ENCODE results near the gene SACS. TPM values are rescaled to one million over a fixed set of nuclear protein-coding genes. Genes with fewer than 3 reads are reported as not detected.

SACS gene
- total and polyA plus RNA-seq, 4 donors: 22.8 to 101 (median 34.8) TPM

DNA sequence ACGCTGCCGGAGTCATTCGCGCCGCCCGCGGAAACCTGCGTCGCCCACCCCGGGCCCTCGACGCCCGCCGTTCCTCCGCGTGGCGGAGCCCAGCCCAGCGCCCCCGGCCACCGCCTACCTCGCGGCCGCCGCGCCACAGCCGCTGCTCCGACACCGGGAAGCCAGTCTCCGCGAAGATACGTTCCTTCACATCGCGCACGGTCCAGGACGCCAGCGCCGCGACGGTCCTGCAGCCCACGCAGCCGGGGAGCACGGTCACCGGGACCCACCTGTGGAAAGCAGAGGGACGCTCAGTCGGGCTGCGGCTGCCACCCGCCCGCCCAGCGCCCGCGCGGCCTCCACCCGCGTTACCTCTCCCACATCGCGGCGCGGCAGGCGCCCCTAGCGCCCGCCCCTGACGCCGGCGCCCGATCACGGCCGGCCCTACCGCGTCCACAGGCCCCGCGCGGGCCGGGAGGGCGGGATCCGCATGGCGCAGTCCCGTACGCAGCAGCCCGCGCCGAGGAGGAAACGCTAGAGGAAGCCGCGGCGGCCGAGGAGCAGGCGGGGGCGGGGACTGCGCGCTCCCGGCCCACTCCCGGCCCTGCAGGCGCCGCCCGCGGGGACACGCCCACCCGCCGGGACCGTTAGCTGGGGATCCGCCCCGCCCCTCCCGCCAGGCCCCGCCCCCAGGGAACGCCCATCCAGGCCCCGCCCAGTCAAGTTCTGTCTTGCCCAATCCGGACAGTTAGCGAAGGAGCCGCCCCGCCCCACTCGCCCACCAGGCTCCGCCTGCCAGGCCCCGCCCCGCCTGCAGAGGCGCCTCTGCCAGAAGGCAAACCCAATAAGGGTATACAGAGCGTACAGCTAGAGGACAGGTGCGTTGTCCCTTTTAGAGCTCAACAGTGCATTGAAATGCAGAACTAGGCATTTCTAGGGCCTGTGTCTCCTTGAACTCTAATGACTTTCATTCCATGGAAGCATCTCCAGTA, 58.2 kb downstream of the SACS start:
- DNase-seq (ENCODE audit: low read depth in 4 of 6, low spot score in 6 of 6): peak; percentile 44 to 97 (median 86)
- peaks cover 11% of the 10 kb centered on the region for H3K4me1 ChIP-seq (ENCODE audit: control insufficient read depth, insufficient read depth, low read length)
- H3K27me3 ChIP-seq (ENCODE audit: control insufficient read depth, insufficient read depth, low read length): no peaks in the 10 kb centered on the region
- WGBS (ENCODE audit: insufficient coverage): under 1% methylated on average over 117 of the region's 117 CpGs
- H3K27ac ChIP-seq (ENCODE audit: low read depth, low read length): peak overlapping the region; percentile 37
- H3K4me3 ChIP-seq (ENCODE audit: low read depth, low read length): peak overlapping the region; percentile 45
- peaks cover 6% of the 10 kb centered on the region for H3K36me3 ChIP-seq (ENCODE audit: control insufficient read depth, insufficient read depth, low read length)
- no peaks in the 10 kb centered on the region for H3K9me3 ChIP-seq (ENCODE audit: control insufficient read depth, insufficient read depth, low read length)

GRCh38 chr13:23372264-23372906, 61.1 kb downstream of the SACS start:
- WGBS (ENCODE audit: insufficient coverage): 60% methylated on average over 4 of the region's 5 CpGs
- Histone ChIP-seq H3K36me3 (ENCODE audit: control insufficient read depth, insufficient read depth, low read length) (peaks cover 13% of the 10 kb centered on the region), H3K4me1 (ENCODE audit: control insufficient read depth, insufficient read depth, low read length) (peaks cover 8% of the 10 kb centered on the region), H3K27ac (ENCODE audit: low read depth, low read length) (no peak overlapping the region), H3K4me3 (ENCODE audit: low read depth, low read length) (no peak overlapping the region), H3K27me3 (ENCODE audit: control insufficient read depth, insufficient read depth, low read length) (no peaks in the 10 kb centered on the region), H3K9me3 (ENCODE audit: control insufficient read depth, insufficient read depth, low read length) (no peaks in the 10 kb centered on the region)
- DNase-seq (ENCODE audit: low read depth in 4 of 6, low spot score in 6 of 6): no peak

GRCh38 chr13:23367907-23368306, 65.6 kb downstream of the SACS start:
- peaks cover 19% of the 10 kb centered on the region for H3K36me3 ChIP-seq (ENCODE audit: control insufficient read depth, insufficient read depth, low read length)
- DNase-seq (ENCODE audit: low read depth in 4 of 6, low spot score in 6 of 6): no peak
- WGBS (ENCODE audit: insufficient coverage): 100% methylated on average over 3 of the region's 6 CpGs
- H3K27ac ChIP-seq (ENCODE audit: low read depth, low read length): no peak overlapping the region
- no peaks in the 10 kb centered on the region for H3K4me1 ChIP-seq (ENCODE audit: control insufficient read depth, insufficient read depth, low read length)
- H3K9me3 ChIP-seq (ENCODE audit: control insufficient read depth, insufficient read depth, low read length): no peaks in the 10 kb centered on the region
- H3K4me3 ChIP-seq (ENCODE audit: low read depth, low read length): no peak overlapping the region
- H3K27me3 ChIP-seq (ENCODE audit: control insufficient read depth, insufficient read depth, low read length): no peaks in the 10 kb centered on the region

GRCh38 chr13:23365652-23366051, 67.8 kb downstream of the SACS start:
- no peaks in the 10 kb centered on the region for H3K9me3 ChIP-seq (ENCODE audit: control insufficient read depth, insufficient read depth, low read length)
- no peaks in the 10 kb centered on the region for H3K4me1 ChIP-seq (ENCODE audit: control insufficient read depth, insufficient read depth, low read length)
- peaks cover 25% of the 10 kb centered on the region for H3K36me3 ChIP-seq (ENCODE audit: control insufficient read depth, insufficient read depth, low read length)
- no peaks in the 10 kb centered on the region for H3K27me3 ChIP-seq (ENCODE audit: control insufficient read depth, insufficient read depth, low read length)
- H3K4me3 ChIP-seq (ENCODE audit: low read depth, low read length): no peak overlapping the region
- WGBS (ENCODE audit: insufficient coverage): 100% methylated on average over 2 of the region's 3 CpGs
- DNase-seq (ENCODE audit: low read depth in 4 of 6, low spot score in 6 of 6): no peak
- H3K27ac ChIP-seq (ENCODE audit: low read depth, low read length): no peak overlapping the region

DNA sequence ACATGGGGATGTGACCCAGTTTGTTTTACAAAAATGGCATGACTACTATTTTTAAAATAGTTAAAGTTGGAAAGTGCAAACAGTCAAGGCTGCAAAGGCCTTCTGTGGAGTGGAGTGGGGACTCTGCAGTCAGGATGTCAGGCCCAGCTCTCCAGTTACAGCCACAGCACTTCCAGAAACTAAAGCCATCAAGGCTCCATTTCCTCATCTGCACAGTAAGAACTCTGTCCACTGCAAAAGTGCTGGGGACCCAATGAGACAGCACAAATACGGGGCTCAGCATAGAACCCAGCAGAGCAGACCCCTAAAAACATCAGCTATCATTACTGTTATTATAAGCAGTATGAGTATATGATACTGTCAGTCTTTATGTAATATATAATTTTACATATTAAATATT, 73.6 kb downstream of the SACS start:
- no peak overlapping the region for H3K4me3 ChIP-seq (ENCODE audit: low read depth, low read length)
- DNase-seq (ENCODE audit: low read depth in 4 of 6, low spot score in 6 of 6): no peak
- H3K4me1 ChIP-seq (ENCODE audit: control insufficient read depth, insufficient read depth, low read length): no peaks in the 10 kb centered on the region
- no CpG with 5 or more reads among the region's 1 CpG for WGBS (ENCODE audit: insufficient coverage)
- H3K9me3 ChIP-seq (ENCODE audit: control insufficient read depth, insufficient read depth, low read length): no peaks in the 10 kb centered on the region
- peaks cover 19% of the 10 kb centered on the region for H3K36me3 ChIP-seq (ENCODE audit: control insufficient read depth, insufficient read depth, low read length)
- H3K27me3 ChIP-seq (ENCODE audit: control insufficient read depth, insufficient read depth, low read length): no peaks in the 10 kb centered on the region
- H3K27ac ChIP-seq (ENCODE audit: low read depth, low read length): no peak overlapping the region

DNA sequence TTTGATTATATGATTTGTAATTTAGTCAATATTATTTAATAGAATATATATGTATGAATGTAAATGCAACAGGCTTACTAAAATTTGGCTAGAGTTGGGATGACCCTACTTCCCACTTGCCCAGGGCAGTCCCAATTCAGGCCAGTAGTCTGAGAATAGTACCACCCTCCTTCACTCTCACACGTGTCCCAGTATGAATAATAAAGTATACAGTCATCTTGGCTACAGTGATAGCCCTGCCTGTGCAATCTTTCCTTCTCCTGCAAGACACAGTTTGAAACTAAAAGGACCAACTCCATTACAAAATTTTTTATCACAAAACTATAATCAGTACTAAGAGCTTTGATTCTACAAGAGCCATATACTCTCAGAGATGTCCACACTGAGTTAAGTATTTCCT, 76.2 kb downstream of the SACS start:
- WGBS (ENCODE audit: insufficient coverage): no CpG with 5 or more reads among the region's 1 CpG
- Histone ChIP-seq H3K4me1 (ENCODE audit: control insufficient read depth, insufficient read depth, low read length) (no peaks in the 10 kb centered on the region), H3K9me3 (ENCODE audit: control insufficient read depth, insufficient read depth, low read length) (no peaks in the 10 kb centered on the region), H3K4me3 (ENCODE audit: low read depth, low read length) (no peak overlapping the region), H3K27ac (ENCODE audit: low read depth, low read length) (no peak overlapping the region), H3K36me3 (ENCODE audit: control insufficient read depth, insufficient read depth, low read length) (peaks cover 19% of the 10 kb centered on the region), H3K27me3 (ENCODE audit: control insufficient read depth, insufficient read depth, low read length) (no peaks in the 10 kb centered on the region)
- DNase-seq (ENCODE audit: low read depth in 4 of 6, low spot score in 6 of 6): no peak

- Histone ChIP-seq H3K4me1 (ENCODE audit: control insufficient read depth, insufficient read depth, low read length) (no peaks in the 10 kb centered on the region), H3K27me3 (ENCODE audit: control insufficient read depth, insufficient read depth, low read length) (no peaks in the 10 kb centered on the region), H3K4me3 (ENCODE audit: low read depth, low read length) (no peak overlapping the region), H3K36me3 (ENCODE audit: control insufficient read depth, insufficient read depth, low read length) (peaks cover 16% of the 10 kb centered on the region), H3K27ac (ENCODE audit: low read depth, low read length) (no peak overlapping the region), H3K9me3 (ENCODE audit: control insufficient read depth, insufficient read depth, low read length) (no peaks in the 10 kb centered on the region)
- no CpG with 5 or more reads among the region's 2 CpGs for WGBS (ENCODE audit: insufficient coverage)
- DNase-seq (ENCODE audit: low read depth in 4 of 6, low spot score in 6 of 6): no peak
Measured at GRCh38 chr13:23356368-23356767, 77.1 kb downstream of the SACS start.

DNA sequence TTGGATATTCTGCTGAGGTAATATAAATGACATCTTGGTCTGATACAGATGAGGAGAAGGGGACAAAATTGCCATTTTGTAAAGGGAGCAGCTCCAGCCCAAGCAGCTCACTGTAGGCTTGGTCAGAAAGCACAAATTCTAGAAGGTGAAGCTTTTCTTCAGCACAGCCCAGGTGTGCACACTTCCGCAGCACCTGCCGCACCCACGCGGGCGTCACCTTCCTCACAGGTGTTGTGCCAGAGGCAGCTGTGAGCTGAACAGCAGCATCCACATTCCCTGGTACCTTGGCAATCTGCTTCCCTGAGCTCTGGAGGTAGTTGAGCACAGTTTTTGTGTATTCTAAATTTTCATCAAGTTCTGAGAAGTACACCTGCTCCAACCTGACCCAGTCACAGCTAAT, 79.0 kb downstream of the SACS start:
- no peaks in the 10 kb centered on the region for H3K27me3 ChIP-seq (ENCODE audit: control insufficient read depth, insufficient read depth, low read length)
- H3K4me3 ChIP-seq (ENCODE audit: low read depth, low read length): no peak overlapping the region
- H3K9me3 ChIP-seq (ENCODE audit: control insufficient read depth, insufficient read depth, low read length): no peaks in the 10 kb centered on the region
- H3K4me1 ChIP-seq (ENCODE audit: control insufficient read depth, insufficient read depth, low read length): no peaks in the 10 kb centered on the region
- peaks cover 9% of the 10 kb centered on the region for H3K36me3 ChIP-seq (ENCODE audit: control insufficient read depth, insufficient read depth, low read length)
- 98% methylated on average over 5 of the region's 5 CpGs for WGBS (ENCODE audit: insufficient coverage)
- H3K27ac ChIP-seq (ENCODE audit: low read depth, low read length): no peak overlapping the region
- DNase-seq (ENCODE audit: low read depth in 4 of 6, low spot score in 6 of 6): no peak

DNA sequence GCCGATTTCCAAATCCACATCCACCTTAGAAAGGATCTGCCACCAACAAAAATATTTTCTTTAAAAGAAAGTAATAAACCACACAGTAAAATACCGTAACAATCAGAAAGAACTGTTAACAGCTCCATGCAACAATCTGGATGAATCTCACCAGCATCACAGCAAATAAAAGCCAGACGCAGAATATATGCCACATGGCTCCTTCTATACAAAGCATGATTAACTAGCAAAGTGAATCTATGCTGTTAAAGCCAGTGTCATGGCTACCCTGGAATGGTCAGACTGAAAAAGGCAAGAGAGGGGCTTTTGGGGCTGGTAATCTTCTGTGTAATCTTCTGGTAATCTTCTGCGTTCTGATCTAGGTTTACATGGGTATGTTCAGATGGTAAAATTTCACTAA, 81.3 kb downstream of the SACS start:
- Histone ChIP-seq H3K4me3 (ENCODE audit: low read depth, low read length) (no peak overlapping the region), H3K36me3 (ENCODE audit: control insufficient read depth, insufficient read depth, low read length) (peaks cover 11% of the 10 kb centered on the region), H3K27ac (ENCODE audit: low read depth, low read length) (no peak overlapping the region), H3K27me3 (ENCODE audit: control insufficient read depth, insufficient read depth, low read length) (no peaks in the 10 kb centered on the region), H3K9me3 (ENCODE audit: control insufficient read depth, insufficient read depth, low read length) (no peaks in the 10 kb centered on the region), H3K4me1 (ENCODE audit: control insufficient read depth, insufficient read depth, low read length) (no peaks in the 10 kb centered on the region)
- WGBS (ENCODE audit: insufficient coverage): 50% methylated on average over 2 of the region's 4 CpGs
- DNase-seq (ENCODE audit: low read depth in 4 of 6, low spot score in 6 of 6): no peak

All from spinal cord (tissue), 10 donors.